Mononuclear cell (primary cell): ENCODE measurements around the gene PPAN. TPM values are rescaled to one million over a fixed set of nuclear protein-coding genes. Genes with fewer than 3 reads are reported as not detected.

ENCODE experiments used
- H3K27me3 ChIP-seq: 2 replicates; pipeline ENCODE4 v1.6.0; 2011; ENCODE audit warnings: low read length, control low read depth; ENCODE audit not compliant: insufficient read depth
- H3K4me1 ChIP-seq: 2 replicates; pipeline ENCODE4 v1.5.1; 2011; ENCODE audit warnings: mild to moderate bottlenecking, low read length, control low read depth; ENCODE audit not compliant: insufficient read depth
- H3K4me3 ChIP-seq: 2 replicates; pipeline ENCODE4 v1.5.1; 2011; ENCODE audit warnings: mild to moderate bottlenecking, low read length, moderate library complexity
- H3K9me3 ChIP-seq: 2 replicates; pipeline ENCODE4 v1.5.1; 2011; ENCODE audit warnings: low read depth, mild to moderate bottlenecking, control low read depth, low read length
- total RNA-seq: library from RNA; depleted of rRNA; stranded (reverse); fragments of >200 nt; gene quantifications from one replicate; pipeline ENCODE4 v1.2.3, GENCODE V29; 2012

Gene PPAN
- total RNA-seq, 1 donor: 31.6 TPM

- Histone ChIP-seq H3K27me3 (no peaks in the 10 kb centered on the region), H3K4me1 (peaks cover 75% of the 10 kb centered on the region), H3K9me3 (no peaks in the 10 kb centered on the region), H3K4me3 (no peak overlapping the region)
These were observed 9.4 kb downstream of the PPAN start for GRCh38 chr19:10115392-10116084.

GRCh38 chr19:10116085-10116865, 10.1 kb downstream of the PPAN start:
- Histone ChIP-seq H3K9me3 (no peaks in the 10 kb centered on the region), H3K4me1 (peaks cover 67% of the 10 kb centered on the region), H3K4me3 (no peak overlapping the region), H3K27me3 (no peaks in the 10 kb centered on the region)

- H3K4me3 ChIP-seq: no peak overlapping the region
- peaks cover 60% of the 10 kb centered on the region for H3K4me1 ChIP-seq
These were observed 10.9 kb downstream of the PPAN start for GRCh38 chr19:10116866-10117616.

GRCh38 chr19:10118960-10119359, 12.8 kb downstream of the PPAN start:
- Histone ChIP-seq H3K4me1 (peaks cover 50% of the 10 kb centered on the region), H3K9me3 (no peaks in the 10 kb centered on the region)

More at GRCh38 chr19:10116866-10117616, 10.9 kb downstream of the PPAN start:
- H3K9me3 ChIP-seq: no peaks in the 10 kb centered on the region
- H3K27me3 ChIP-seq: no peaks in the 10 kb centered on the region

GRCh38 chr19:10120538-10121189, 14.5 kb downstream of the PPAN start:
- Histone ChIP-seq H3K4me3 (no peak overlapping the region), H3K27me3 (no peaks in the 10 kb centered on the region), H3K4me1 (peaks cover 47% of the 10 kb centered on the region), H3K9me3 (no peaks in the 10 kb centered on the region)

More at GRCh38 chr19:10118960-10119359, 12.8 kb downstream of the PPAN start:
- H3K27me3 ChIP-seq: no peaks in the 10 kb centered on the region
- peak overlapping the region; percentile 71 for H3K4me3 ChIP-seq

GRCh38 chr19:10122045-10122444, 15.9 kb downstream of the PPAN start:
- Histone ChIP-seq H3K9me3 (no peaks in the 10 kb centered on the region), H3K4me3 (no peak overlapping the region), H3K4me1 (peaks cover 56% of the 10 kb centered on the region), H3K27me3 (no peaks in the 10 kb centered on the region)

- no peaks in the 10 kb centered on the region for H3K27me3 ChIP-seq
- H3K9me3 ChIP-seq: no peaks in the 10 kb centered on the region
- no peak overlapping the region for H3K4me3 ChIP-seq
- peaks cover 41% of the 10 kb centered on the region for H3K4me1 ChIP-seq
These were observed 18.3 kb downstream of the PPAN start for GRCh38 chr19:10124429-10124828.

- Histone ChIP-seq H3K4me3 (no peak overlapping the region), H3K4me1 (peaks cover 35% of the 10 kb centered on the region), H3K27me3 (no peaks in the 10 kb centered on the region), H3K9me3 (no peaks in the 10 kb centered on the region)
These were observed 20.1 kb downstream of the PPAN start for GRCh38 chr19:10126213-10126639.

- Histone ChIP-seq H3K27me3 (no peaks in the 10 kb centered on the region), H3K4me1 (peaks cover 3% of the 10 kb centered on the region), H3K9me3 (no peaks in the 10 kb centered on the region), H3K4me3 (no peak overlapping the region)
These were observed 26.7 kb downstream of the PPAN start for GRCh38 chr19:10132905-10133304.

GRCh38 chr19:10133596-10133995, 27.4 kb downstream of the PPAN start:
- Histone ChIP-seq H3K4me3 (no peak overlapping the region), H3K4me1 (peaks cover 3% of the 10 kb centered on the region), H3K9me3 (no peaks in the 10 kb centered on the region), H3K27me3 (no peaks in the 10 kb centered on the region)

GRCh38 chr19:10134040-10134439, 27.9 kb downstream of the PPAN start:
- no peaks in the 10 kb centered on the region for H3K27me3 ChIP-seq
- peaks cover 3% of the 10 kb centered on the region for H3K4me1 ChIP-seq
- H3K9me3 ChIP-seq: no peaks in the 10 kb centered on the region

GRCh38 chr19:10135551-10136334, 29.6 kb downstream of the PPAN start:
- Histone ChIP-seq H3K27me3 (no peaks in the 10 kb centered on the region), H3K9me3 (no peaks in the 10 kb centered on the region), H3K4me3 (no peak overlapping the region), H3K4me1 (peaks cover 3% of the 10 kb centered on the region)

More at GRCh38 chr19:10134040-10134439, 27.9 kb downstream of the PPAN start:
- no peak overlapping the region for H3K4me3 ChIP-seq

GRCh38 chr19:10136936-10137335, 30.8 kb downstream of the PPAN start:
- no peaks in the 10 kb centered on the region for H3K9me3 ChIP-seq
- H3K4me3 ChIP-seq: no peak overlapping the region
- no peaks in the 10 kb centered on the region for H3K27me3 ChIP-seq
- H3K4me1 ChIP-seq: peaks cover 7% of the 10 kb centered on the region
